Stimulated activated naive CD4-positive, alpha-beta T cell treated with Interleukin-2 at 50 U/mL for 16 hours (primary cell): ENCODE measurements around the gene IMMP1L.

ENCODE experiments used
- DNase-seq: peaks from one replicate; lab custom pipeline; 2025; lab: John Stamatoyannopoulos, UW

Gene IMMP1L

GRCh38 chr11:31474083-31474482, 35.3 kb downstream of the IMMP1L start:
- no peak for DNase-seq

- DNase-seq, result no peak
Measured at GRCh38 chr11:31464436-31464835, 45.0 kb downstream of the IMMP1L start.

GRCh38 chr11:31455177-31455576, 54.2 kb downstream of the IMMP1L start:
- no peak for DNase-seq

- DNase-seq, result no peak
Measured at GRCh38 chr11:31450841-31451240, 58.6 kb downstream of the IMMP1L start.

- DNase-seq, result no peak
Measured at GRCh38 chr11:31449040-31449439, 60.4 kb downstream of the IMMP1L start.

- DNase-seq, result no peak
Measured at GRCh38 chr11:31445621-31446020, 63.8 kb downstream of the IMMP1L start.

GRCh38 chr11:31443802-31444201, 65.6 kb downstream of the IMMP1L start:
- DNase-seq, result no peak

GRCh38 chr11:31442086-31442485, 67.3 kb downstream of the IMMP1L start:
- DNase-seq, result no peak

- no peak for DNase-seq
Measured at GRCh38 chr11:31441296-31441695, 68.1 kb downstream of the IMMP1L start.

- DNase-seq, result no peak
Measured at GRCh38 chr11:31437742-31438435, 71.5 kb downstream of the IMMP1L start.

- DNase-seq, result no peak
Measured at GRCh38 chr11:31433851-31434250, 75.6 kb downstream of the IMMP1L start.

GRCh38 chr11:31424652-31425051, 84.8 kb downstream of the IMMP1L start:
- DNase-seq, result no peak

- no peak for DNase-seq
Measured at GRCh38 chr11:31422703-31423102, 86.7 kb downstream of the IMMP1L start.

GRCh38 chr11:31421820-31422219, 87.6 kb downstream of the IMMP1L start:
- DNase-seq, result no peak

- DNase-seq, result no peak
Measured at GRCh38 chr11:31419669-31420068, 89.8 kb downstream of the IMMP1L start.

GRCh38 chr11:31419138-31419537, 90.3 kb downstream of the IMMP1L start:
- no peak for DNase-seq

- DNase-seq, result no peak
Measured at GRCh38 chr11:31417816-31418215, 91.6 kb downstream of the IMMP1L start.

- no peak for DNase-seq
Measured at GRCh38 chr11:31417357-31417756, 92.1 kb downstream of the IMMP1L start.

- DNase-seq, result no peak
Measured at GRCh38 chr11:31415435-31415834, 94.0 kb downstream of the IMMP1L start.

- no peak for DNase-seq
Measured at GRCh38 chr11:31414338-31414737, 95.1 kb downstream of the IMMP1L start.

GRCh38 chr11:31412946-31413345, 96.5 kb downstream of the IMMP1L start:
- DNase-seq, result no peak

- no peak for DNase-seq
Measured at GRCh38 chr11:31408201-31408600, 101.2 kb downstream of the IMMP1L start.

- no peak for DNase-seq
Measured at GRCh38 chr11:31404614-31405013, 104.8 kb downstream of the IMMP1L start.

- DNase-seq, result no peak
Measured at GRCh38 chr11:31397239-31397834, 112.1 kb downstream of the IMMP1L start.
